Measurements from ENCODE around the gene RPTOR. TPM values are rescaled to one million over a fixed set of nuclear protein-coding genes. Genes with fewer than 3 reads are reported as not detected.

Gene RPTOR
- polyA plus RNA-seq, 1 donor (not counting 4 experiments of a cell fraction or from before 2014, with no cell fraction given), result 4.0 TPM

- H3K4me2 ChIP-seq (ENCODE audit: control insufficient read depth, extremely low read depth, insufficient read depth, low read depth, low read length), result no peak overlapping the region
- no peaks in the 10 kb centered on the region for H3K9me3 ChIP-seq (ENCODE audit: control insufficient read depth, low read depth, low read length)
- H3K27me3 ChIP-seq (ENCODE audit: control insufficient read depth, extremely low read depth, insufficient read depth, low read length), result no peaks in the 10 kb centered on the region
- no peak overlapping the region for H3K9ac ChIP-seq (ENCODE audit: control insufficient read depth, extremely low read depth, insufficient read depth, low read length)
- DNase-seq (ENCODE audit: low read depth, low spot score) (no peak), FAIRE-seq (no peak)
- H3K4me3 ChIP-seq (ENCODE audit: control insufficient read depth in 2 of 3, extremely low read depth in 1 of 3, insufficient read depth in 2 of 3, low read depth in 1 of 3, low read length in 3 of 3), result no peak overlapping the region
- peaks cover 2 to 10% of the 10 kb centered on the region in 2 experiments for H3K36me3 ChIP-seq (ENCODE audit: control insufficient read depth in 2 of 2, extremely low read depth in 1 of 2, insufficient read depth in 2 of 2, low read length in 2 of 2)
- no peaks in the 10 kb centered on the region for H4K20me1 ChIP-seq (ENCODE audit: control insufficient read depth, extremely low read depth, insufficient read depth, low read length)
- no peak overlapping the region for H3K27ac ChIP-seq (ENCODE audit: control insufficient read depth, insufficient read depth, low read length)
- H3K79me2 ChIP-seq (ENCODE audit: control insufficient read depth, insufficient read depth, low read length), result peaks cover 25% of the 10 kb centered on the region
- H2AFZ ChIP-seq (ENCODE audit: control insufficient read depth, low read length), result no peak overlapping the region
- dilution Hi-C loops (cut with MboI; ENCODE audit: extremely low pct_ligation_motif_present, low sequenced_read_pairs), result no loop called here
- H3K9me1 ChIP-seq (ENCODE audit: control insufficient read depth, extremely low read depth, insufficient read depth, low read length), result no peaks in the 10 kb centered on the region
- TF ChIP-seq CTCF (optimal IDR thresholded peaks at IDR 0.05 in 1 of 3, IDR thresholded peaks at IDR 0.05 in 1 of 3, conservative IDR thresholded peaks at IDR 0.05 in 1 of 3; ENCODE audit: extremely low read depth in 1 of 3, insufficient read depth in 2 of 3, low read length in 3 of 3) (no peak), EZH2 (IDR thresholded peaks at IDR 0.05; ENCODE audit: low read length) (no peak)
- peaks cover 19% of the 10 kb centered on the region for H3K4me1 ChIP-seq (ENCODE audit: control insufficient read depth, extremely low read depth, insufficient read depth, low read length)
Measured at GRCh38 chr17:80729016-80729415, 184.4 kb downstream of the RPTOR start.

DNA sequence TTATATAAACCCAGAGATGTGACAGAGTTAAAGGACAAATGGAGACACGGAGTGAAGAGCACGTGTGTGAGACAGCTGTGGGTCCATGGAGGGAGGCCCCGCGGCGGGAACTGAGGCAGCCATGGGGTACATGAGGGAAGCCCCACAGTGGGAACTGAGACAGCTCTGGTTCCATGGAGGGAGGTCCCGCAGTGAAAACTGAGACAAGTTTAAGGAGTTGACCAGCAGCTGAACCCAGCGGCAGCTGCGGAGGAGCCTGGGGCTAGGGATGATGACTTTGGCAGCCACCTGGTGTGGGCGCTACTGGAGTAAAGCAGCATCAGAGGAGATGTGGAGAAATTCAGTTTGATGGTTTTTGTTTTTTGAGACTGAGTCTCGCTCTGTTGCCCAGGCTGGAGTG is 185.1 kb downstream of the RPTOR start:
- H3K9me1 ChIP-seq (ENCODE audit: control insufficient read depth, extremely low read depth, insufficient read depth, low read length), result no peaks in the 10 kb centered on the region
- H3K27me3 ChIP-seq (ENCODE audit: control insufficient read depth, extremely low read depth, insufficient read depth, low read length), result no peaks in the 10 kb centered on the region
- no peak for FAIRE-seq
- no peak overlapping the region for H3K9ac ChIP-seq (ENCODE audit: control insufficient read depth, extremely low read depth, insufficient read depth, low read length)
- DNase-seq (ENCODE audit: low read depth, low spot score), result no peak
- no peak overlapping the region for H3K4me2 ChIP-seq (ENCODE audit: control insufficient read depth, extremely low read depth, insufficient read depth, low read depth, low read length)
- no peaks in the 10 kb centered on the region for H4K20me1 ChIP-seq (ENCODE audit: control insufficient read depth, extremely low read depth, insufficient read depth, low read length)
- dilution Hi-C loops (cut with MboI; ENCODE audit: extremely low pct_ligation_motif_present, low sequenced_read_pairs), result no loop called here
- peaks cover 2 to 7% of the 10 kb centered on the region in 2 experiments for H3K36me3 ChIP-seq (ENCODE audit: control insufficient read depth in 2 of 2, extremely low read depth in 1 of 2, insufficient read depth in 2 of 2, low read length in 2 of 2)
- TF ChIP-seq CTCF (optimal IDR thresholded peaks at IDR 0.05 in 1 of 3, IDR thresholded peaks at IDR 0.05 in 1 of 3, conservative IDR thresholded peaks at IDR 0.05 in 1 of 3; ENCODE audit: extremely low read depth in 1 of 3, insufficient read depth in 2 of 3, low read length in 3 of 3), result no peak
- no peak for TF ChIP-seq EZH2 (IDR thresholded peaks at IDR 0.05; ENCODE audit: low read length)
- peaks cover 18% of the 10 kb centered on the region for H3K79me2 ChIP-seq (ENCODE audit: control insufficient read depth, insufficient read depth, low read length)
- no peaks in the 10 kb centered on the region for H3K9me3 ChIP-seq (ENCODE audit: control insufficient read depth, low read depth, low read length)
- H3K4me1 ChIP-seq (ENCODE audit: control insufficient read depth, extremely low read depth, insufficient read depth, low read length), result peaks cover 11% of the 10 kb centered on the region
- H3K4me3 ChIP-seq (ENCODE audit: control insufficient read depth in 2 of 3, extremely low read depth in 1 of 3, insufficient read depth in 2 of 3, low read depth in 1 of 3, low read length in 3 of 3), result no peak overlapping the region
- no peak overlapping the region for H3K27ac ChIP-seq (ENCODE audit: control insufficient read depth, insufficient read depth, low read length)
- H2AFZ ChIP-seq (ENCODE audit: control insufficient read depth, low read length), result no peak overlapping the region

Data from keratinocyte (primary cell).